HG03280 (cell line): ENCODE results near the gene SULT6B1.

Source experiments
- ATAC-seq: cut with Tn5 transposase; IDR thresholded peaks from one replicate; pipeline ENCODE4 v1.9.1; 2021; ENCODE audit warnings: mild to moderate bottlenecking, moderate library complexity; ENCODE audit not compliant: unreplicated experiment

The SULT6B1 gene

GRCh38 chr2:37153224-37153623 is 35.2 kb downstream of the SULT6B1 start:
- ATAC-seq, result no peak

- ATAC-seq, result no peak
These were observed 38.7 kb downstream of the SULT6B1 start for GRCh38 chr2:37149626-37150322.

GRCh38 chr2:37148325-37148724 is 40.1 kb downstream of the SULT6B1 start:
- ATAC-seq, result no peak

GRCh38 chr2:37146062-37146461 is 42.4 kb downstream of the SULT6B1 start:
- ATAC-seq, result no peak

DNA sequence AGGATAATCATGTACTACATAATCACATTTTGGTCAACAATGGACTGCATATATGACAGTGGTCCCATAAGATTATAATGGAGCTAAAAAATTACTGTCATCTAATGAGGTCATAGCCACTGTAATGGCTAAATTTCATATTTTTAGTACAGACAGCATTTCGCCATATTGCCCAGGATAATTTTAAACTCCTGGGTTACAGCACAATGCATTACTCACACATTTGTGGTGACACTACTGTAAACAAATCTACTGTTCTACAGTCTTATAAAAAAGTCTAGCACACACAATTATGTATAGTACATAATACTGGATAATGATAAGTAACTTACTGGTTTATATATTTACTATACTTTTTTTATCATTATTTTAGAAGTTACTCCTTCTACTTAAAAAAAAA is 44.5 kb downstream of the SULT6B1 start:
- no peak for ATAC-seq

DNA sequence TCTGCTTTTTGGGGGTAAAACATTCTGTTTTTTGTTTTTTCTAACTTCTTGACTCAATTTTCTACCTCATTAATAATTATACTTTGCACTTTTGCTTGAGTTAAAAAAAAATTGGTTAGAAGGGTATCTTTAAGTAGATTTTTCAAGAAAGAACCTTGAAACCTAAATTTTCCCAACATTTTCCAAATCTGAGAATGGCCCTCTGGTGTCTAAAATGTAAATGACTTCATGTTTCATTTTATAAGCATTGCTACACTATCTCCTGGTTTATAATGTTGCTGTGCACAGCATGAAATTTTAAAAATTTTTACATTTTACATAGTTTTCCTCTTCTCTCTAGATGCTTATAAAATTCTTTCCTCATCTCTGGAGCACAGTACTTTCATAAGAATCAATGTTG is 45.9 kb downstream of the SULT6B1 start:
- ATAC-seq, result no peak

- ATAC-seq, result no peak
These were observed 55.6 kb downstream of the SULT6B1 start for GRCh38 chr2:37132914-37133313.

- ATAC-seq, result no peak
These were observed 63.1 kb downstream of the SULT6B1 start for GRCh38 chr2:37125416-37125815.

DNA sequence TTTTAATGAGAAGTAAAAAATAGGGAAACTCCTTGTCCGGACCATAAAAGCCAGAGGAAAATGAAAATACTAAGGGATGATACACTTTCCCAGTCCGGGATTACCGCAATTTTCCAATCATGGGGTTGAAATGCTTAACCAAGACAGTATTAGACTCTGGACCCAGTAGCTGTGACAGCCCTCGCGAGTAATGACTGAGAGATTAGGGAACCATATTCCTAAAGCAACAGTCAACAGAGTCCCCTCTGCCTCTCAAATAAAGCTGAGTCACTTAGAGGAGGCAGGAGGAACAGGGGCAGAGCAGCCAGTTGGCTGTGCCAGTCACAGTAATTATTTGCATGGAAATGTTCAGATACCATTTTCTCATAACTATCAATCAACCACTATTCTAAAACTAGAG is 69.3 kb downstream of the SULT6B1 start:
- ATAC-seq, result no peak
